Measurements from ENCODE around the gene CLPSL1.

CLPSL1 gene

DNA sequence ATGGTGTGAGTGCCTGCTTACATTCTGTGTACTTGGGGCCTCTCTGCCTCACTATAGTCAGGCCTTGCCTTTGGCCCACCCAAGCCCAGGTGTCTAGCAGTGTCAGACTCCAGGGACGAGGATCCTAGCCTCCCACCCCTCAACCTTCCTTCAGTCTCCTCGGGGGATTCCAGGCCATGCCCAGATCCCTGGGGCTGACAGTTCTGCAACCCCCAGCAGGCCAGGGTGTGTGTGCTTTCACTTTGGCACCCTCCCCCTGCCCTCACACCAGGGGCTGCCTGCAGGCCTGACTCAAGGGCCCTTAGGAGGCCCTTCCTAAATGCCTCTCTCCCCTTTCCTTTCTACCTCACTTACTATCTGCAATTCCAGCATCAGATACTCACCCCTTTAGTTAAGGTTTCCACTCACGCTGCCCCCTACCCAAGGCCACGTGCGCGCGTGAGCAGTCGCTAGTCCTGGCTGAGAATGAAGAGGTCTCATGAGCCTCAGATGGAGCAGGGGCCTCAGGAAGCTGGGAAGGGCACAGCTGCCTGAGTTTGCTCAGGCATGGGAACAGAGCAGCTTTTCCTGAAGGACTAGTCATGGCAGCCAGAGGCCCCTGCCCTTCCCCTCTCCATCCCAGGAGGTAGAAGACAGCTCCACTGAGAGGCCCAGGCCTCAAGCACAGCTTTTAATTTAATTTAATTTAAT lies 17.2 kb downstream of the CLPSL1 start:
- DNase-seq = no peak

DNA sequence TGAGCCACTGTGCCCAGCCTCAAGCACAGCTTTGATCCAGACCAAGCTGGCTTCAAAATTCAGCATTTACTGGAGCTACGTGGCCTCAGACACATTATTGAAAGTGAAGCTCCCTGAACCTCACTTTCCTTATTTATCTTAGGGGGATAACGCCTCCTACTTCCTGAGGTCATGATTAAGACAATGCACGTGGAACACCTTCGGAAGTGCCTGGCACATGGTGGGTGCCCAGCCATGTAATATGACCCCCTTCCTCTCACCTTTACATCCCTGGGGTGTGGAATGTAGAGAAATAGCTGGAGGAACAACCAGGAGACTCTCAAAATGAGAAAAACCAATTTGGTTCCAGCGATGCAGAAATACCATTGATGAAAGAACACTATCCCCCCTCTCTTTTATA lies 17.9 kb downstream of the CLPSL1 start:
- no peak for DNase-seq

DNA sequence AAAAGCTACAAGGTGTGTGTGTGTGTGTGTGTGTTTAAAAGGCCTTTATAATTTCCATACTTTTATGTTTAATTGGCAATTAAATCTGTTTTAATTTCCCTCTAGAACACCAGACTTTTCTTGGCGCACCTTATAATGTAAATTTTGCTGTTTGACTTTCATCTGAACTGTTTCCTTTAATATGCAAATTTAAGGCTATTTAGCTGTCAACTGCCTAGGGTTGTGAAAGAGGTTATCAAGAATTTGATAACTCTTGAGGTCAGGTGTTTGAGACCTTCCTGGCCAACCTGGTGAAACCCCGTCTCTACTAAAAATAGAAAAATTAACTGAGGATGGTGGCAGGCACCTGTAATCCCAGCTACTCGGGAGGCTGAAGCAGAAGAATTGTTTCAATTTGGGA lies 20.3 kb downstream of the CLPSL1 start:
- no peak for DNase-seq

GRCh38 chr6:35804996-35805736 lies 24.3 kb downstream of the CLPSL1 start, which contains the start of gene LHFPL5:
Gene LHFPL5 (plus strand): TSS chr6:35805352. CDS start chr6:35805671, 319 bp downstream.
- peak; percentile 23 for DNase-seq

- DNase-seq = no peak
These were observed 27.9 kb downstream of the CLPSL1 start for GRCh38 chr6:35808688-35809087.

DNA sequence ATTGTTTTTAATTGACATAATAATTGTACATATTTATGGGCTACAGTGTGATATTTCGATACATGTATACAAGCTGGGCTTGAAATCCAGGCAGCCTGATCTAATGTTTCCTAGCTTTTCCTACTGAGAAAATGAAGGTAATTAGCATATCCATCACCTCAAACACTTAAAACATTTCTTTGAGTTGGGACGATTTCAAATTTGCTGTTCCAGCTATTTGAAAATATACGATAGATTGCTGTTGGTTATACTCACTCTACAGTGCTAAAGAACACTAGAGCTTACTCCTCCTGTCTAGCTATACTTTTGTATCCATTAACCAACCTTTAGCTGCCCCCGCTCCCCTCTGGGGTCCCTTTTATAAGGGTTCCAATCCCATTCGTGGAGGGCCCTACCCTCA lies 29.0 kb downstream of the CLPSL1 start:
- DNase-seq = no peak

- DNase-seq = no peak
These were observed 30.3 kb downstream of the CLPSL1 start for GRCh38 chr6:35810971-35811698.

GRCh38 chr6:35811699-35811995 lies 30.8 kb downstream of the CLPSL1 start:
- DNase-seq = no peak

DNA sequence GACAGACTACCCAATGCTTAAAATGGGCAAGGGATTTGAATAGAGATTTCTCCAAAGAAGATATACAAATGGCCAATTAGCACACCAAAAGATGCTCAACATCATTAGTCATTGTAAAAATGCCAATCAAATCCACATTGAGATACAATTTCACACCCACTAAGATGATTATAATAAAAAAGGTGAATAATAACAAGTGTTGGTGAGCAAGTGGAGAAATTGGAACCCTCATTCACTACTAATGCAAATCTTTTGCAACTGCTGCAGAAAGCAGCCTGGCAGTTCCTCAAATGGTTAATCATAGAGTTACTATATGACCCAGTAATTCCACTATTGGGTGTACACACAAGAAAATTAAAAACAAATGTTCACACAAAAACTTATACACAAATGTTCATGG lies 36.7 kb downstream of the CLPSL1 start:
- no peak for DNase-seq

GRCh38 chr6:35823601-35824000 lies 42.8 kb downstream of the CLPSL1 start:
- DNase-seq = no peak

- DNase-seq = no peak
These were observed 43.9 kb downstream of the CLPSL1 start for GRCh38 chr6:35824552-35825192.

- no peak for DNase-seq
These were observed 48.5 kb downstream of the CLPSL1 start for GRCh38 chr6:35829306-35829705.

GRCh38 chr6:35831257-35832007 lies 50.6 kb downstream of the CLPSL1 start:
- DNase-seq = no peak

- no peak for DNase-seq
These were observed 52.7 kb downstream of the CLPSL1 start for GRCh38 chr6:35833536-35833935.
